IMR-90 (cell line): Measurements from ENCODE around the gene KCNJ6.

Source experiments
- CEBPB ChIP-seq: IDR thresholded peaks from 2 replicates; pipeline ENCODE4 v1.6.1; 2012; ENCODE audit warnings: low read depth, low read length, improper control_type of control experiment
- SMC3 ChIP-seq: fragments of 150-350 bp; IDR thresholded peaks from 2 replicates; pipeline ENCODE4 v1.6.1; 2016; ENCODE audit warnings: low read depth, mild to moderate bottlenecking, antibody characterized with exemption, low read length, moderate library complexity
- TF ChIP-seq, protein P1 (sequence below): conservative IDR thresholded peaks from 2 replicates; pipeline ENCODE4 v1.5.1; 2012; ENCODE audit warnings: mild to moderate bottlenecking, low read depth, low read length, improper control_type of control experiment

DNA sequence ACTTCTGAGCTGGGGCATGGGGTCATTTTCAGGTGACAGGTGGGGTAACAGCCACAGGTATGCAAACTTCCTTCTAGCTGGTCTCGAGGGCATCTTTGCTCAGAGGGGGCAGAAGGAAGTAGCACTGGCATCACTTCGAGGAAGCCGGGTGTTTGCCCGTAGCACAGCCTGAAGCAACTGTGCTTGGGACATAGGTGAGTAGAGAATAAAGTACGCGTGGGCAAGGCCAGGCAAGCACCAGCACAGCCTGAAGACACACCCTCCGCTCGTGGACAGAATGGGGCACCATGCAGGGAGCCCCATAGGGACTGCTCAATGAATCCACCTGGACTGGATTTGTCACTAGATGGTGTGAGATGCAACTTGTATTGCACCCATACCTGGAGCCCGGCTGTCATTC is 167.1 kb downstream of the KCNJ6 start:
- TF ChIP-seq, protein P1, sequence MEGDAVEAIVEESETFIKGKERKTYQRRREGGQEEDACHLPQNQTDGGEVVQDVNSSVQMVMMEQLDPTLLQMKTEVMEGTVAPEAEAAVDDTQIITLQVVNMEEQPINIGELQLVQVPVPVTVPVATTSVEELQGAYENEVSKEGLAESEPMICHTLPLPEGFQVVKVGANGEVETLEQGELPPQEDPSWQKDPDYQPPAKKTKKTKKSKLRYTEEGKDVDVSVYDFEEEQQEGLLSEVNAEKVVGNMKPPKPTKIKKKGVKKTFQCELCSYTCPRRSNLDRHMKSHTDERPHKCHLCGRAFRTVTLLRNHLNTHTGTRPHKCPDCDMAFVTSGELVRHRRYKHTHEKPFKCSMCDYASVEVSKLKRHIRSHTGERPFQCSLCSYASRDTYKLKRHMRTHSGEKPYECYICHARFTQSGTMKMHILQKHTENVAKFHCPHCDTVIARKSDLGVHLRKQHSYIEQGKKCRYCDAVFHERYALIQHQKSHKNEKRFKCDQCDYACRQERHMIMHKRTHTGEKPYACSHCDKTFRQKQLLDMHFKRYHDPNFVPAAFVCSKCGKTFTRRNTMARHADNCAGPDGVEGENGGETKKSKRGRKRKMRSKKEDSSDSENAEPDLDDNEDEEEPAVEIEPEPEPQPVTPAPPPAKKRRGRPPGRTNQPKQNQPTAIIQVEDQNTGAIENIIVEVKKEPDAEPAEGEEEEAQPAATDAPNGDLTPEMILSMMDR = no peak
- TF ChIP-seq CEBPB (no peak), SMC3 (no peak)
